C4-2B (cell line): Measurements from ENCODE around the gene SUPV3L1.
"Not testable (repeated sequence)": the region's sequence is repeated elsewhere in the genome, so short reads cannot be mapped to it uniquely, and the experiment has no call there.

Experiments used
- H3K27ac ChIP-seq: fragments of 450-650 bp; 2 replicates; pipeline ENCODE4 v1.5.1; 2017
- CTCF ChIP-seq: fragments of 450-650 bp; conservative IDR thresholded peaks from 2 replicates; pipeline ENCODE4 v1.5.1; 2017; ENCODE audit warnings: mild to moderate bottlenecking
- ZFX ChIP-seq: fragments of 450-650 bp; IDR thresholded peaks from 2 replicates; pipeline ENCODE4 v1.6.1; 2017

SUPV3L1 gene

GRCh38 chr10:69179743-69180524, at the start of gene SUPV3L1:
Gene SUPV3L1, plus strand, starts transcription at chr10:69180234. Its CDS starts 58 bp downstream, at chr10:69180292.
- peak within 1 kb of the TSS; percentile 95 for H3K27ac ChIP-seq

GRCh38 chr10:69130251-69130650, 49.8 kb upstream of the SUPV3L1 start:
- H3K27ac ChIP-seq: no peak overlapping the region
- TF ChIP-seq ZFX (no peak), CTCF (no peak)

More at GRCh38 chr10:69179743-69180524, at the start of gene SUPV3L1:
- TF ChIP-seq ZFX (peak; percentile 80), CTCF (no peak)

- no peak for TF ChIP-seq ZFX
- TF ChIP-seq CTCF: no peak
- H3K27ac ChIP-seq: no peak overlapping the region
Observed at GRCh38 chr10:69139961-69140360, 40.1 kb upstream of the SUPV3L1 start.

- TF ChIP-seq ZFX: no peak
- TF ChIP-seq CTCF: no peak
- H3K27ac ChIP-seq: no peak overlapping the region
Observed at GRCh38 chr10:69141304-69141703, 38.7 kb upstream of the SUPV3L1 start.

- not testable (repeated sequence) for H3K27ac ChIP-seq
Observed at GRCh38 chr10:69142074-69142473, 38.0 kb upstream of the SUPV3L1 start.

GRCh38 chr10:69142983-69143382, 37.1 kb upstream of the SUPV3L1 start:
- no peak overlapping the region for H3K27ac ChIP-seq
- TF ChIP-seq ZFX (no peak), CTCF (no peak)

GRCh38 chr10:69145329-69145728, 34.7 kb upstream of the SUPV3L1 start:
- TF ChIP-seq CTCF: no peak
- TF ChIP-seq ZFX: no peak
- no peak overlapping the region for H3K27ac ChIP-seq

- TF ChIP-seq ZFX: no peak
- TF ChIP-seq CTCF: no peak
- H3K27ac ChIP-seq: no peak overlapping the region
Observed at GRCh38 chr10:69145864-69146263, 34.2 kb upstream of the SUPV3L1 start.
